NCI-H2171 (cell line): ENCODE measurements around the gene CNTNAP1.
"Not testable (repeated sequence)": the region's sequence is repeated elsewhere in the genome, so short reads cannot be mapped to it uniquely, and the experiment has no call there.

Experiments used
- DNase-seq: peaks from one replicate; lab custom pipeline; 2025; lab: John Stamatoyannopoulos, UW

CNTNAP1 gene

DNA sequence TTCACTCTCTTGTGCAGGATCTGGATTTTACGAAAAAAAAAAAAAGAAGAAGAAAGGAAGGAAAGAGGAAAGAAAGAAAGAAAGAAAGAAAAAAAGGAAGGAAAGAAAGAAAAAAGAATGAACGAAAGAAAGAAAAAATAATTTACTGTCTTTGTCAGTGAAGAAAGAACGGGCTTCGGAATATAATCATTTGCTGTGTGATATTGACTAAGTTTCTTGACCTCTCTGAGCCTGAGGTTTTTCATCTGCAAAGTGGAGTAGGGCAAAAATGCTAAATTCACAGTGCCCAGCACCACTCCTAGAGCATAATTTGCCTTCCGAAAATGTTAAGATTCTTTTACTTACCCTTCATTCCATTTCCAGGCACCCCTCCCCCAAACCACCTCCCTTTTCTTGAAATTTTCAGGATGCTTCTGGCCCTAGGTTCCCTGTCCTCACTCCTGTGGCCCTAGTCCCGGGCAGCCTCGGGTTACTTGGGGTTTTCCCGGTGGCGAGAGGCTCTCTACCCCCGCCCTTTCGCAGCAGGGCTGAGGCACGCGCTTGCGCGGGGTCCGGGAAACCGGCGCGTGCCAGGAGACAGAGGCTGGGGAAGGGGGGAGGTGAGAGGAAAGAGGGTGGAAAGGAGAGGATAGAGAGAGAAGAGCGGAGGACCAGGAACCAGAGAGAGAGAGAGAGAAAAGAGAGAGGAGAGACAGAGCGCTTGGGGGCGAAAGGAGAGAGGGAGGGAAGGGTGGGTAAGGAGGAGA is at the start of gene CNTNAP1:
Gene CNTNAP1 (plus strand): TSS at position 556 of the 746 bp plus-strand sequence. CDS start 299 bp downstream, outside the sequence.
- peak; percentile 31 for DNase-seq

DNA sequence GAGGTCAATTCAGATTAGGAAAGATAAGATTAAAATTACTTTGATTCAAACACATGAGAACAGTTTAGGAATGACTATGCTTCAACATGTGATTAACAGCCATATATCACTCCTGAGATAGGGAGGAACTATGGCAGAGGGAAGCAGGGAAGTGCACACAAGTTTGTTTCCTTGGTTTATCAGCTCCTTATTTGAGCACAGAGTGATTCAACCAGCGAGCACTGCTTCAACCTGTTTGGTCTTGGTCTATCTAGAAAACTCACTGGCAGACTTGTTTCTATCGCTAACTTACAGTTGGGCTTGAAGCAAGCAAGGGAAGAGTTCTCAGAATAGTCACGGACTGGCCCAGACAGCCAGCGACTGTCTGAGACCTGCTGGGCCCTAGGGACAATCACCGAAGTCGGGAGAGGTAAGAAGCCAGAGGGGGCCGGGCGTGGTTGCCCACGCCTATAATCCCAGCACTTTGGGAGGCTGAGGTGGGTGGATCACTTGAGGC is 49.3 kb upstream of the CNTNAP1 start:
- DNase-seq: no peak

DNA sequence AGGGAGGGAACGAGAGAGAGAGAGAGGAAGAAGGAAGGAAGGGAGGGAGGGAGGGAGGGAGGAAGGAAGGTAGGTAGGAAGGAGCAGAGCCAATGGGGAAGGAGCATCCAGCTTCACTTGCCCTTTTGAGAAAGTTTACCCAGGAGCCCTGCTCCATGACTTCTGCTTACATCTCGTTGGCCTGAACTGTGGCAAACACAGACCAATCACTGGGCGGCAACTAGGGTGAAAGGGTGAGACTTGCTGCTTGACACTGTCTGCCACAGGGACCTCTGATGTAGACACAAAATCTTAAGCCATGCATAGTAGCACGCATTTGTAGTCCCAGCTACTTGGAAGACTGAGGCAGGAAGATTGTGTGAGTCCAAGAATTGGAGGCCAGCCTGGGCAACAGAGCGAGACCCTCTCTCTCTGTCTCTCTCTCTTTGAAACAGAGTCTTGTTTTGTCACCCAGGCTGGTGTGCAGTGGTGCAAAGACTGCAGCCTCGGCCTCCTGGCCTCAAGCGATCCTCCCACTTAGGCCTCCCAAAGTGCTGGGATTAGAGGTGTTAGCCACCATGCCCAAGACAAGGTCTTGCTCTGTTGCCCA is 42.7 kb upstream of the CNTNAP1 start:
- no peak for DNase-seq

DNA sequence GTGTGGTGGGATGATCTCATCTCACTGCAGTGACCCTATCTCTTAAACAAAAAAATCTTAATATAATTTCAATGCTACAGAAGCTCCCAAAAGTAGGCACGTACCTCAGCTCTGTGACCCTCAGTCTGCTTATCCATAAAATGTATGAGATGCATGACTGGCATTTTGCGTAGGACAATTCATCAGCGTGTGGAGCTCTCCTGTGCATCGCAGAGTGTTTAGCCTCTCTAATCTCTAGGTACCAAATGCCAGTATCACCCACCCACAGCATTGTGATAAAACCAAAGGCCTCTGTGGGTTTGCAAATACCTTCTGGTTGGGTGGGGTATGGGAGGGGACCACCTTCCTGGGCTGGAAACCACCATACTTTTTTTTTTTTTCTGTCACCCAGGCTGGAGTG is 42.2 kb upstream of the CNTNAP1 start:
- DNase-seq: no peak

DNA sequence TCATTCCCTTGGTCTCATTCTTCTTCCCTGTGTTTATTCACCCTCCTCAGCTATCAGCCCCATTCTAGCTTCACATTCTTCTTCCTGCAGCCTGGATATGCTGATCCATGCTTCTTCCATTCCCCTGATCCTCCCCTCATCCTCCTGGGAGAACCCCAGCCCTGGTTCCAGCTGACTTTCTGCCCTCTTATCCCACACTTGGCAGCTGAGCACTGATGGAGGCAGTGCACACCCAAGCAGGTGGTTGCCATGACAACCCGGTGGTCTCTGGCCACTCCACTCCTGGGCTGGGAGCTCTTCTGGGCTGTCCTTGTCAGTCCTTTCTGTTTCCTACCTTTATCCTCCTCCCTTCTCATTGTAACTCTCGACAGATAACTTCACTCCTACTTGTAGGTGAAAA is 40.0 kb upstream of the CNTNAP1 start:
- no peak for DNase-seq

DNA sequence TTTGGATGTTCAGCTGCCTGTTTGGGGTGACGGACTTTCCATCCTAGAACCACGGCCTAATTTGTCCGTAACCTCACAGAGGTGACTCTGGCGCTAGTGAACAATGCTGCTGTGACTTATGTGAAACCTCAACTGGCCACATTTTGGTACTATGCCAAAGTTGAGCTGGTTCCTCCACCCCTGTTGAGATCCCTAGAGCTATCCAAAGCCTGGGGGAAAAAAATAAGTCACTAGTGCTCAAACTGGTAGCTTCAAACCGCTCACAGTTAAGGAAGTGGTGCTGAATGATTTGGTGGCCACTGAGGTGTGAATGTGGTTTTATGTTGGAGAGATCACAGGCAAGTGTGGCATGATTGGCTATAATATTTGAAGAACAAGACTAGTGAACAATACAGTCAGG is 34.6 kb upstream of the CNTNAP1 start:
- no peak for DNase-seq

DNA sequence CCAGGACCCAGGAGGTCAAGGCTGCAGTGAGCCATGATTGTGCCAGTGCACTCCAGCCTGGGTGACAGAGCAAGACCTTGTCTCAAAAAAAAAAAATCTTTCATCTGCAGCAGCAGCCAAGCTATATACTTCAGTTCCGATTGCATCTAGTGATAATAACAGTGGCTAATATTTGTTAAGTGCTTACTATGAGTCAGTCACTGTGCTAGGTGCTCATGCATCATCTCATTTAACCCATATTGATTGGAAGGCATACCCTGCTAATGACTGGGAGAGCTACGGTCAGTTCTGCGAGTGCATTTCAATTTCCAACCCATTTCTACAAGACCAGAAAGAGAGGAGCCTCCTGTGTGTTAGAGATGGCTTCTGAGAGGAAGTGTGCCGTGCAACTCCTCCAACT is 30.9 kb upstream of the CNTNAP1 start:
- no peak for DNase-seq

DNA sequence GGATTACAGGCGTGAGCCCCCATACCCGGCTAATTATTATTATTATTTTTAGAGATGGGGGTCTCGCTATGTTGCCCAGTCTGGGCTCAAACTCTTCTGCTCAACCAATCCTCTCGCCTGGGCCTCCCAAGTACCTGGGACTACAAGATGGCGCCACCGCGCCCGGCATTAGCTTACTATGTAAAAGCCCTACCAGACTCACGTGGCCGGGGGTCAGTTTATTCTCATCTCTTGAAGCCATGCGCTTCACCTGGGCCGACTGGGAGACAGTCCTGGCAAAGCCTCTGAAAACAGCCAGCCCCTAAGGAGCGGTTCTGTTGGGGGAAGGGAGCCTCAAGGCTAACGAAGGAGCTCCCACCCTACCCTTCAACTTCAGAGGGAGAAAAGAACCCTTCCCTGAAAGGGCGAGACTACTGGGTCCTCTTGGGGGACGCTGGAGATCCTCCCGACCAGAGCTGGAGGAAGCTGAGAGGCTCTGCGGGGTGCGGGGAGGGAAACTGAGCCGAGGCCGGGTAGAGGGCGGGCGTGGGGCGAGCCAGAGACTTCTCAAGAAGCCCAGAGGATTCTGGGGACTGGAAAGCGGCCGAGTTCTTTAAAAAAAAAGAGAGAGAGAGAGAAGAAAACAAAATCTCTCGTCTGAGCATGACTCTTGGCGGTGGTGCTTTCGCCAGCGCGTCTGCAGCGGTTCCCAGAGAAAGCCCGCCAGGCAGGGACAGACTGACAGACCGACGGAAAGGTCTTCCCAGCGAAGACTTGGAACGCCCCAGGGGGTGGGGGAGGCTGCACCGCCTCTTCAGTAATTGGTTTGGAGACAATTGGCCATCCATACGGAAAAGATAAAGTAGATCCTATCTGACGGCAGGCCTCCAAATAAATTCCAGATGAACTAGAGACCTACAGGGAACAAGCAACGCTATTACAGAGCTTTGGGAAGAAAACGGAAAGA is 28.9 kb upstream of the CNTNAP1 start:
- DNase-seq: no peak

DNA sequence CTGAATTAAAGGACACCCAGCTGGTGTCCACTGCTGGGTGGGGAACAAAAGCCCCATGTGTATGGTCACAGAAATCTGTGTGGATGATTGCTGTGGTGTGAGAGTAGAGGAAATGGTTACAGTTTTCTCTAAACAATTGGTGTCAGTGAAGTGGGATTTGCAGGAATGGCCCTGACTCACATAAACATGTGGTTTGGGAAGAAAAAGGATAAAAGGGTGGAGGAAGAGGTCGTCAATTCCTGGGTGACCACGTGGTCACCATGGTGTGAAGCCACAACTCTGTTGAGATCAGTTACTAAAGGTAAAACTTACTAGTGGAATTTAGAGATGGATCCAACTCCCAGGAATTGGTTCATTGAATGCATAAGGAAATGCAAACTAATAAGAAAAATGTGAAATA is 26.8 kb upstream of the CNTNAP1 start:
- no peak for DNase-seq

DNA sequence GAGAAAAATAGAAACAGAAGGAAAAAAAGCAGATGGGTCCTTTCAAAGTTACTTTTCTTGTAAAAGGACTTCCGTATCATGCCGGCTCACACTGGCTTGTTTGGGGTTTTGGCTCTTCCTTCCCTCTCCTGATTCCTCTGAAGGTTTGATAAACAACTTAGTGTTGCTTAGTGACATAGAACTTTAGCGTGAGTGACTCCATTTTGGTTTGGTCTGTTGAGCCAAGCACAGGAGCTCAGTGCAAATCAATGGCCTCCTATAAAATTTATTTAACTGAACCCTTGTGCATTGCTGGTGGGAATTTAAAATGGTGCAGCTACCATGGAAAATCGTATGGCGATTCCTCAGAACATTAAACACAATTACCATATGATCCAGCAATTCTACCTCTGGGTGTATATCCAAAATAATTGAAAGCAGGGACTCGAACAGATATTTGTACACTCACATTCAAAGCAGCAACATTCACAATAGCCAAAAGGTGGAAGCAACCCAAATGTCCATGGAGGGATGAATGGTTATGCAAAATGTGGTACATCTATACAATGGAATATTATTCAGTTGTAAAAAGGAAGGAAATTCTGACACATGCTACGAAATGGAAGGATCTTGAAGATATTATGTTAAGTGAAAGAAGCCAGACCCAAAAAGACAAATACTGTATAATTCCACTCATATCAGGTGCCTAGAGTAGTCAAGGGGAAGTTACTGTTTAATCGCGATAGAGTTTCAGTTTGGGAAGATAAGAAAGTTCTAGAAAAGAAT is 24.3 kb upstream of the CNTNAP1 start:
- DNase-seq: no peak

DNA sequence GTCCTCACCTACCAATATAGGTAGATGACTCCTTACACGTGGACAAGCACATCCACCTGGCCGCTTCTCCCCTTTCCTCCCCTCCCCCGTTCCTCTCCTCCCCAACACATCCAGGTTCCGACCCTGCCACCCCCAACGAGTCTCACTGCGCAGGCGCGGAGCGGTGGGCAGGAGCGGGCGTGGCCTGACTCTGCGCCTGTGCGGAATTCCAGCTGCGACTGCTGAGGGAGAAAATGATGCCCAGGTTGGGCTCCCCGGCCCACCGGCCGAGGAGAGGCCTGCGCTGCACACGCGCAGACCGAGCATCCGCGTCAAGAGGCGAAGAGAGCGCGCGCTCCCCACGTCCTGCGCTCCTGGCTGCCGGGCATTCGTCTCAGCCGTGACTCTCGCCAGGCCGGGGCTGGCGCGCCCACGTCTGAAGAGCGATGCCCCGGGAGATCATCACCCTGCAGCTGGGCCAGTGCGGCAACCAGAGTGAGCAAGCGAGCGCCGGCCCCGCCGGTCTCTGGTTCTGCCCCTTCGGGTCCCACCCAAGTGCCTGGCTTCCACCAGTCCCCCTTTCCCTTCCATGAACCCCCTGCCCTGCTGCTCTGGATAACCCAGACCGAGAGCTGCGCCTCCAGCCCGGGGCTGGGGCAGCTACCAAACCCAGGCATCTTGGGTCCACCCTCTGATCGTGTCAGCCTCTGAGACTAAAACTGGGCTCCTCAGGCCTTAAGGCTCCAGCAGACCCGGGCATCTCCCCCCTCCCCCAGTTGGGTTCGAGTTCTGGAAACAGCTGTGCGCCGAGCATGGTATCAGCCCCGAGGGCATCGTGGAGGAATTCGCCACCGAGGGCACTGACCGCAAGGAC is 23.0 kb upstream of the CNTNAP1 start, which contains the start of gene TUBG2:
Gene TUBG2 (plus strand): TSS at position 206 of the 853 bp plus-strand sequence. CDS start 220 bp downstream, at position 426.
- DNase-seq: peak; percentile 88

DNA sequence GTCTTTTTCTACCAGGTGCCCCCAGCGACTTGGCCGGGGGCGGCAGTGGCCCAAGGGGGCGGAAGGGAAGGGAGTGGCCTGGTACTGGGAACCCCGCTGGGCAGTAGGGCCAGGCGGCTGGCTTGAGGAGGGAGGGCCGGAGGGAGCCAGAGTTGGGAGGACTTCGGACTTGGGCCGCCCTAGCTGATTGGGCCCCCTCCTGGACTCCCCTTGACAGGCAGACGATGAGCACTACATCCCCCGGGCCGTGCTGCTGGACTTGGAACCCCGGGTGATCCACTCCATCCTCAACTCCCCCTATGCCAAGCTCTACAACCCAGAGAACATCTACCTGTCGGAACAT is 22.4 kb upstream of the CNTNAP1 start:
- DNase-seq: not testable (repeated sequence)

DNA sequence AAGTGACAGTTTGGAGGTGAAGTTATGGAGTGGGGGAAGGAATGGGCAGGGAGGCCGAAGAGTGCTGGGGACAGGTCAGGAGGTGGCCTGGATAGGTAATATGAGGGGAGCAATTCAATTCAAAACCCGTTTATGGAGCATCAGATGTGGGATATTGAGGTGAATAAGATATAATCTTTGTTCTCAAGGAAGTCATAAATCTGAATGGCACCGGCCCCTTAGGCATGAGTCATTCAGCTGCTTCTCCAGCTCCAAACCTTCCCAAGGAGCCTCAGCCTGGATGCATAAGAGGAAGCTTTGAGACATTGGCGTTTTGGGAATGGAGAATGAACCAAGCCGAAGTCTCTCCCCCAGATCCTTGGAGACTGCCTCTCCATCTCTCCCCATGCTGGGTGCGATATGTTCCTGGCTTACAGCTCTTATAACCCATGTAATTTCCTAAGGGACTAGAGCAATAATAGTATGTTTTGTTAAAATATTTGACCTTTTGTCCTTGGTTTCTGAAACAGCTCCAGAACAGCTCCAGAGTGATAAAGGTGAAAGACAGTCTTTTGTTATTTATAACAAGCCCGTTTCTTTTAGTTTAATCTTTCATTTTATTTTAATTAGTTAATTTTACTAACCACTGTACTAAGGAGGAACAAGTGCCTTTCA is 21.5 kb upstream of the CNTNAP1 start:
- DNase-seq: no peak

DNA sequence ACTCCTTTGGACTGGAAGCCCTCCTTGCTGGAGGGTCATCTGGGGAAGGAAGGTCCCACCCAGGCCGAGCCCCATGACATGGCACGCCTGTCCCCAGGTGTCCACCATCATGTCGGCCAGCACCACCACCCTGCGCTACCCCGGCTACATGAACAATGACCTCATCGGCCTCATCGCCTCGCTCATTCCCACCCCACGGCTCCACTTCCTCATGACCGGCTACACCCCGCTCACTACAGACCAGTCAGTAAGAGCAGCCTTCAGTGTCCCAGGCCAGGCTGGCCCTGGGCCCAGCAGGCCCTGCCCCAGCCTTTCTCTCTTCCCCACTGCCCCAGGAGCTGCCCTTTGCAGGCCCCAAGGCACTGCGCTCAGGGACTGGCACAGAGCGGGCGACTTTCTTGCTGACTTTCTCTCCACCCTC is 16.7 kb upstream of the CNTNAP1 start:
- no peak for DNase-seq

DNA sequence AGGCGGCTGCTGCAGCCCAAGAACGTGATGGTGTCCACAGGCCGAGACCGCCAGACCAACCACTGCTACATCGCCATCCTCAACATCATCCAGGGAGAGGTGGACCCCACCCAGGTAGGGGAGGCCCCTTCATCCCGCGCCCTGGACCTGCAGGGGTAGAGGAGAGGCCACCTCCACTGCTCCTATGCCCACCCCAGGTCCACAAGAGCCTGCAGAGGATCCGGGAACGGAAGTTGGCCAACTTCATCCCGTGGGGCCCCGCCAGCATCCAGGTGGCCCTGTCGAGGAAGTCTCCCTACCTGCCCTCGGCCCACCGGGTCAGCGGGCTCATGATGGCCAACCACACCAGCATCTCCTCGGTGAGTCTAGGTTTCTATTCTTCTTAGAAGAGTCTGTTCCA is 16.2 kb upstream of the CNTNAP1 start:
- DNase-seq: not testable (repeated sequence)

DNA sequence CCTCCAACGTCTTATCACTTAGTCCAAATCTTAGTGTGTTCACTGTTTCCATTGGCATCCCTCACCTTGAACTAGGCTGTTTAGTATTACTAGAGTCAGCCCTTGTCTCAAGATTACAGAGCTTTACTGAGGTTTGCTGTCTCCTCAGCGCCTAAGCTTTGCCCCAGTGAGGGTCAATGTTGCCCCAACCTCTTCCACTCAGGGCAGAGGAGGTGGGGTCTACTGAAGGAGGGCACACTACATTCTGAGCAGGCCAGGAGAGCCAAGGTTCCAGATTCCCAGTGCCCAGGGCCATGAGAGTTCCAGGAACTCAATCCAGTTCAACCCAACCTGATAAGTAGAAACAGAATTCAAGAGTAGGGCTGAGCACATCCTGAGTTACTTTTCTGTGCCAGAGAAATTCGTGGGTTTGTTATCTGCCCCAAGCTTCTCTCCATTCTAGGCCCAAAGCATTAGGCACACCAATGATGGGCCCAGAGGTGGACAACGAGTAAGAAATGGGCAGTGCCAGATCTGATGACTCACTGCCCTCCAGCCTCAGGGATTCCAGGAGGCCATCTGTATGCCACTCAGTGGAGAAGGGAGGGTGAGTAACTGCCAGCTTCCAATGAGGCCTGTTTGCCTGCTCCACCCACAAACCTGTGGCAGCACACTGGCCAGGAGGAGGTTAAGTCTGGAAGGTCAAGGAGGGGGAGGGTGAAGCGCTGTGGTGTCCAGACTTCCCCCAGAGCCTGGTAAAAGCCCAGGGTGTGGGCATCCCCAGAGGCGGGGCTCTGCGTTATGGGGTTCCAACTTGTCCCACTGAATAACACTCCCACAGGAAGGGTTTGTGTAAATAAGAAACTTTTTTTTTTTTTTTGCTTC is 15.0 kb upstream of the CNTNAP1 start:
- no peak for DNase-seq

DNA sequence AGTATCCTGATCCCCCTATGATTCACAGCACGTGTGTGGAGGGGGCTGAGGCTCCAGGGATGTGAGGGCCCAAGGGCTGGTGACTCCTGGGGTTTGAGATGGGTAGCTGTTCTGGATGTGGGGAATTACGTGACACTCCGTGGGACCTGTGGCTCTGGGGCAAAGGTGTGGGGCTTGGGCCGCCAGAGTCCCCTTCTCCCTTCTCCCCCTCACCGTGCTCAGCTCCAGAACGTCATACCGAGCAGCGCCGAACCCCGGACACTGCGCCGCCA is 12.7 kb upstream of the CNTNAP1 start:
- DNase-seq: no peak

DNA sequence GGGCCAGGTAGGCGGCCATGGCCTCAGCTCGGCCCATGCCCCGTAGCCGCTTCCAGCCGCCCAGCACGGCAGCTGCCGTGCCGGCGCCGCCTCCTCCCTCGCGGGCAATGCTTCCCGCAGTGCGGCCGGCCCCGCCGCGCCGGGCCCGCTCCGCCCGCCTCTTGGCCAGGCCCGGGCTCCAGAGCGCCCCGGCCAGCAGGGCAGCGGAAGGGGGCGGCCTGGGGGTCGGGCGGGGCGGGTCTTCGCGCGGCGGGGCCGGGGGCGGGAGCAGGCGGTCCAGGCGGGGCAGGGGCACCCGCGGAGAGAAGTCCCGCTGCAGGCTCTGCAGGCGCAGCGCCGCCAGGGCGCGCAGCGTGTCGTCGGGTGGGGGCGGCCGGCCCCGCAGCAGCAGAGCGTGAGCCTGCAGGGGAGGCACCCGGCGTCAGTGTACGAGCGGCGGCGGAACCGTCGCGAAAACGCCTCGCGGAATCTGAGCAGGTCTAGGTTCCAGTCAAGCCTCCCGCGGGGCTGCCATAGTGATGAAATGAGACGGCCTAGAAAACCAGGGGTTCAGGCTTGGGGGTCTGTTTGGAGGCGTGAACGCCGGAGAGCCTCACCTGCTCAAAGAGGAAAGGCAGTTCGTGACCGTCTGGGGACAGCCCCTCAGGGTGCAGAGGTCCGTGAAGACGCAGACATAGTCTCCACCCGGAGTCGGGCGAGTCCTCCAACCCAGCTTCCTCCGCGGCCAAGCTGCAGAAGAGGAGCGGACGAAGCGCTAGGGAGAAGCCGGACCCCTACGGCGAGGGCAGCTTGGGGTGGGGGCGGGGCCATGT is 12.1 kb upstream of the CNTNAP1 start:
- no peak for DNase-seq
